Epithelial cell of esophagus (primary cell): Measurements from ENCODE around the gene MRPL38.
"Not testable (repeated sequence)": the region's sequence is repeated elsewhere in the genome, so short reads cannot be mapped to it uniquely, and the experiment has no call there.

Experiments used
- DNase-seq: peaks from one replicate; pipeline ENCODE4 v3.0.0; 2010; ENCODE audit warnings: low read depth
- H3K4me3 ChIP-seq: 2 replicates; pipeline ENCODE4 v1.5.1; 2011; ENCODE audit warnings: mild to moderate bottlenecking, low read length, control low read depth
- CTCF ChIP-seq: IDR thresholded peaks from 2 replicates; pipeline ENCODE4 v1.5.1; 2011; ENCODE audit warnings: low read depth, mild to moderate bottlenecking, low read length, control low read depth, inconsistent platforms; ENCODE audit not compliant: insufficient read depth; ENCODE audit errors: missing control alignments

The MRPL38 gene

GRCh38 chr17:75856062-75856756 is 48.5 kb downstream of the MRPL38 start:
- TF ChIP-seq CTCF: no peak
- peak overlapping the region; percentile 80 for H3K4me3 ChIP-seq
- DNase-seq: no peak

- peak; percentile 100 for DNase-seq
- H3K4me3 ChIP-seq: peak within 1 kb of the TSS; percentile 80
- no peak for TF ChIP-seq CTCF
These were observed 49.2 kb downstream of the MRPL38 start, which contains the start of gene WBP2 for GRCh38 chr17:75855310-75856061. Gene WBP2 (minus strand): TSS chr17:75855335. CDS start chr17:75855297, 38 bp downstream.

GRCh38 chr17:75854881-75855309 is 49.8 kb downstream of the MRPL38 start:
- TF ChIP-seq CTCF: no peak
- H3K4me3 ChIP-seq: peak overlapping the region; percentile 80
- no peak for DNase-seq

- TF ChIP-seq CTCF: no peak
- peak overlapping the region; percentile 80 for H3K4me3 ChIP-seq
- peak; percentile 73 for DNase-seq
These were observed 50.5 kb downstream of the MRPL38 start for GRCh38 chr17:75854101-75854748.

- peak; percentile 69 for DNase-seq
- TF ChIP-seq CTCF: no peak
- H3K4me3 ChIP-seq: no peak overlapping the region
These were observed 51.3 kb downstream of the MRPL38 start for GRCh38 chr17:75853433-75853832.

GRCh38 chr17:75851693-75851991 is 53.0 kb downstream of the MRPL38 start:
- H3K4me3 ChIP-seq, DNase-seq: not testable (repeated sequence)

- DNase-seq: peak; percentile 19
These were observed 53.6 kb downstream of the MRPL38 start for GRCh38 chr17:75850928-75851692.

More at GRCh38 chr17:75850928-75851692, 53.6 kb downstream of the MRPL38 start:
- no peak for TF ChIP-seq CTCF
- no peak overlapping the region for H3K4me3 ChIP-seq
